Measurements from ENCODE around the gene ITCH. TPM values are rescaled to one million over a fixed set of nuclear protein-coding genes. Genes with fewer than 3 reads are reported as not detected.
A peak's percentile ranks its signal among the peaks of the same experiment; 100 is the strongest.

The ITCH gene
- total RNA-seq, 2 experiments from 2014 or later = 45.1 to 55.2 TPM

- no peak overlapping the region for H3K4me3 Mint-ChIP-seq
- DNase-seq = no peak
These were observed 161.4 kb downstream of the ITCH start for GRCh38 chr20:34524426-34524825.

GRCh38 chr20:34525342-34525708 is 162.3 kb downstream of the ITCH start:
- H3K27ac Mint-ChIP-seq = peak overlapping the region; percentile 12
- DNase-seq = no peak
- H3K4me3 Mint-ChIP-seq = no peak overlapping the region
- H3K9me3 Mint-ChIP-seq = no peaks in the 10 kb centered on the region
- no peaks in the 10 kb centered on the region for H3K27me3 Mint-ChIP-seq
- H3K36me3 Mint-ChIP-seq = peaks cover 15% of the 10 kb centered on the region
- peaks cover 23% of the 10 kb centered on the region for H3K4me1 Mint-ChIP-seq

More at GRCh38 chr20:34524426-34524825, 161.4 kb downstream of the ITCH start:
- Mint-ChIP-seq H3K27me3 (no peaks in the 10 kb centered on the region), H3K27ac (no peak overlapping the region), H3K36me3 (peaks cover 17% of the 10 kb centered on the region), H3K4me1 (peaks cover 28% of the 10 kb centered on the region), H3K9me3 (no peaks in the 10 kb centered on the region)

GRCh38 chr20:34525709-34526416 is 162.8 kb downstream of the ITCH start:
- Mint-ChIP-seq H3K9me3 (no peaks in the 10 kb centered on the region), H3K4me1 (peaks cover 21% of the 10 kb centered on the region), H3K27me3 (no peaks in the 10 kb centered on the region), H3K27ac (no peak overlapping the region), H3K4me3 (no peak overlapping the region), H3K36me3 (peaks cover 15% of the 10 kb centered on the region)
- no peak for DNase-seq

- Mint-ChIP-seq H3K27me3 (no peaks in the 10 kb centered on the region), H3K4me3 (no peak overlapping the region), H3K9me3 (no peaks in the 10 kb centered on the region), H3K4me1 (peaks cover 18% of the 10 kb centered on the region), H3K36me3 (peaks cover 16% of the 10 kb centered on the region), H3K27ac (no peak overlapping the region)
- DNase-seq = no peak
These were observed 163.4 kb downstream of the ITCH start for GRCh38 chr20:34526466-34526865.

GRCh38 chr20:34527016-34527415 is 163.9 kb downstream of the ITCH start:
- H3K4me1 Mint-ChIP-seq = peaks cover 13% of the 10 kb centered on the region
- no peaks in the 10 kb centered on the region for H3K27me3 Mint-ChIP-seq
- no peak for DNase-seq
- H3K27ac Mint-ChIP-seq = no peak overlapping the region
- H3K9me3 Mint-ChIP-seq = no peaks in the 10 kb centered on the region
- H3K36me3 Mint-ChIP-seq = peaks cover 15% of the 10 kb centered on the region
- H3K4me3 Mint-ChIP-seq = no peak overlapping the region

GRCh38 chr20:34528921-34529297 is 165.8 kb downstream of the ITCH start:
- Mint-ChIP-seq H3K27ac (no peak overlapping the region), H3K4me3 (no peak overlapping the region), H3K4me1 (peaks cover 3% of the 10 kb centered on the region), H3K9me3 (no peaks in the 10 kb centered on the region), H3K36me3 (peaks cover 13% of the 10 kb centered on the region), H3K27me3 (no peaks in the 10 kb centered on the region)
- DNase-seq = no peak

GRCh38 chr20:34529742-34530141 is 166.7 kb downstream of the ITCH start:
- no peak for DNase-seq
- peaks cover 3% of the 10 kb centered on the region for H3K4me1 Mint-ChIP-seq
- peaks cover 15% of the 10 kb centered on the region for H3K36me3 Mint-ChIP-seq
- no peaks in the 10 kb centered on the region for H3K27me3 Mint-ChIP-seq
- no peak overlapping the region for H3K4me3 Mint-ChIP-seq
- H3K27ac Mint-ChIP-seq = no peak overlapping the region
- no peaks in the 10 kb centered on the region for H3K9me3 Mint-ChIP-seq

GRCh38 chr20:34530342-34530741 is 167.3 kb downstream of the ITCH start:
- peaks cover 3% of the 10 kb centered on the region for H3K4me1 Mint-ChIP-seq
- no peak overlapping the region for H3K4me3 Mint-ChIP-seq
- no peaks in the 10 kb centered on the region for H3K27me3 Mint-ChIP-seq
- peaks cover 15% of the 10 kb centered on the region for H3K36me3 Mint-ChIP-seq
- no peaks in the 10 kb centered on the region for H3K9me3 Mint-ChIP-seq
- no peak overlapping the region for H3K27ac Mint-ChIP-seq
- DNase-seq = no peak

- H3K9me3 Mint-ChIP-seq = no peaks in the 10 kb centered on the region
- DNase-seq = no peak
- H3K4me3 Mint-ChIP-seq = no peak overlapping the region
- H3K4me1 Mint-ChIP-seq = no peaks in the 10 kb centered on the region
- H3K36me3 Mint-ChIP-seq = peaks cover 13% of the 10 kb centered on the region
- no peak overlapping the region for H3K27ac Mint-ChIP-seq
- no peaks in the 10 kb centered on the region for H3K27me3 Mint-ChIP-seq
These were observed 168.7 kb downstream of the ITCH start for GRCh38 chr20:34531608-34532265.

GRCh38 chr20:34532320-34532719 is 169.2 kb downstream of the ITCH start:
- no peaks in the 10 kb centered on the region for H3K4me1 Mint-ChIP-seq
- H3K9me3 Mint-ChIP-seq = no peaks in the 10 kb centered on the region
- H3K27me3 Mint-ChIP-seq = no peaks in the 10 kb centered on the region
- H3K4me3 Mint-ChIP-seq = no peak overlapping the region
- H3K36me3 Mint-ChIP-seq = peaks cover 7% of the 10 kb centered on the region
- H3K27ac Mint-ChIP-seq = no peak overlapping the region
- DNase-seq = no peak

- Mint-ChIP-seq H3K36me3 (peaks cover 6% of the 10 kb centered on the region), H3K27ac (no peak overlapping the region)
These were observed 169.7 kb downstream of the ITCH start for GRCh38 chr20:34532756-34533155.

GRCh38 chr20:34534391-34535165 is 171.5 kb downstream of the ITCH start:
- no peak for DNase-seq
- Mint-ChIP-seq H3K36me3 (peaks cover 6% of the 10 kb centered on the region), H3K27ac (no peak overlapping the region), H3K9me3 (no peaks in the 10 kb centered on the region), H3K4me1 (no peaks in the 10 kb centered on the region), H3K27me3 (no peaks in the 10 kb centered on the region), H3K4me3 (no peak overlapping the region)

More at GRCh38 chr20:34532756-34533155, 169.7 kb downstream of the ITCH start:
- Mint-ChIP-seq H3K4me3 (no peak overlapping the region), H3K27me3 (no peaks in the 10 kb centered on the region), H3K9me3 (no peaks in the 10 kb centered on the region), H3K4me1 (no peaks in the 10 kb centered on the region)
- DNase-seq = no peak

GRCh38 chr20:34535301-34535840 is 172.3 kb downstream of the ITCH start:
- Mint-ChIP-seq H3K27ac (no peak overlapping the region), H3K4me3 (no peak overlapping the region), H3K4me1 (no peaks in the 10 kb centered on the region), H3K36me3 (peaks cover 8% of the 10 kb centered on the region), H3K27me3 (no peaks in the 10 kb centered on the region), H3K9me3 (no peaks in the 10 kb centered on the region)
- no peak for DNase-seq

GRCh38 chr20:34535857-34536256 is 172.8 kb downstream of the ITCH start:
- peaks cover 10% of the 10 kb centered on the region for H3K36me3 Mint-ChIP-seq
- no peak overlapping the region for H3K4me3 Mint-ChIP-seq
- no peaks in the 10 kb centered on the region for H3K4me1 Mint-ChIP-seq
- H3K9me3 Mint-ChIP-seq = no peaks in the 10 kb centered on the region
- H3K27me3 Mint-ChIP-seq = no peaks in the 10 kb centered on the region
- DNase-seq = no peak
- no peak overlapping the region for H3K27ac Mint-ChIP-seq

GRCh38 chr20:34536798-34537394 is 173.8 kb downstream of the ITCH start:
- peak; percentile 35 for DNase-seq
- Mint-ChIP-seq H3K4me3 (no peak overlapping the region), H3K27ac (no peak overlapping the region), H3K4me1 (peaks cover 6% of the 10 kb centered on the region), H3K27me3 (no peaks in the 10 kb centered on the region), H3K36me3 (peaks cover 9% of the 10 kb centered on the region), H3K9me3 (no peaks in the 10 kb centered on the region)

Measured in activated naive CD8-positive, alpha-beta T cell treated with anti-CD3 and anti-CD28 coated beads for 36 hours (primary cell).